Loucy (cell line): ENCODE data around the gene PIGS.

ENCODE experiments used
- H2AFZ ChIP-seq: fragments of 200-600 bp; sonication (generic); 2 replicates; pipeline ENCODE4 v1.6.0; 2016; ENCODE audit warnings: antibody characterized with exemption, mild to moderate bottlenecking, low read length, moderate library complexity
- H3F3A ChIP-seq: fragments of 200-600 bp; 2 replicates; pipeline ENCODE4 v1.6.0; 2016; ENCODE audit warnings: antibody characterized with exemption, low read depth, mild to moderate bottlenecking
- H3K27me3 ChIP-seq: fragments of 200-600 bp; sonication (generic); 2 replicates; pipeline ENCODE4 v1.6.1; 2014; ENCODE audit warnings: low read length, mild to moderate bottlenecking; ENCODE audit not compliant: insufficient read depth, poor library complexity, severe bottlenecking
- H3K36me3 ChIP-seq: fragments of 200-600 bp; sonication (generic); 2 replicates; pipeline ENCODE4 v1.6.1; 2016; ENCODE audit warnings: low read length; ENCODE audit not compliant: insufficient read depth
- H3K4me1 ChIP-seq: fragments of 200-600 bp; sonication (generic); 2 replicates; pipeline ENCODE4 v1.5.1; 2014; ENCODE audit warnings: low read length, mild to moderate bottlenecking; ENCODE audit not compliant: insufficient read depth, poor library complexity, severe bottlenecking
- H3K4me2 ChIP-seq: fragments of 200-600 bp; sonication (generic); 2 replicates; pipeline ENCODE4 v1.6.0; 2014; ENCODE audit warnings: antibody characterized with exemption, low read length, low read depth, mild to moderate bottlenecking; ENCODE audit not compliant: poor library complexity, severe bottlenecking
- H3K4me3 ChIP-seq: fragments of 200-600 bp; sonication (generic); 2 replicates; pipeline ENCODE4 v1.5.1; 2014; ENCODE audit warnings: low read length, mild to moderate bottlenecking, mixed read lengths; ENCODE audit not compliant: poor library complexity, severe bottlenecking
- H3K79me2 ChIP-seq: fragments of 200-600 bp; sonication (generic); 2 replicates; pipeline ENCODE4 v1.6.1; 2014; ENCODE audit warnings: low read length; ENCODE audit not compliant: insufficient read depth
- H3K9ac ChIP-seq: fragments of 200-600 bp; sonication (generic); 2 replicates; pipeline ENCODE4 v1.6.0; 2014; ENCODE audit warnings: mild to moderate bottlenecking, low read depth, low read length, moderate library complexity; ENCODE audit not compliant: poor library complexity, severe bottlenecking
- H3K9me2 ChIP-seq: fragments of 200-600 bp; sonication (generic); replicated peaks from 2 replicates; pipeline ENCODE4 v1.6.1; 2016; ENCODE audit warnings: low read depth, low read length, mixed read lengths
- H3K9me3 ChIP-seq: fragments of 200-600 bp; sonication (generic); 2 replicates; pipeline ENCODE4 v1.6.1; 2014; ENCODE audit warnings: mild to moderate bottlenecking, antibody characterized with exemption, low read length, low read depth; ENCODE audit not compliant: insufficient read depth
- H4K20me1 ChIP-seq: fragments of 200-600 bp; sonication (generic); 2 replicates; pipeline ENCODE4 v1.6.0; 2014; ENCODE audit warnings: antibody characterized with exemption, low read length, mild to moderate bottlenecking; ENCODE audit not compliant: insufficient read depth, poor library complexity, severe bottlenecking
- CTCF ChIP-seq: fragments of 200-600 bp; sonication (generic); conservative IDR thresholded peaks from 2 replicates; pipeline ENCODE4 v1.5.1; 2014; ENCODE audit warnings: mild to moderate bottlenecking, antibody characterized with exemption, low read length
- EZH2phosphoT487 ChIP-seq: fragments of 200-600 bp; IDR thresholded peaks from 2 replicates; pipeline ENCODE4 v1.6.1; 2018; ENCODE audit warnings: antibody characterized with exemption, mild to moderate bottlenecking, moderate library complexity, borderline replicate concordance

Gene PIGS

GRCh38 chr17:28534740-28535375, 36.5 kb downstream of the PIGS start:
- Histone ChIP-seq H3K79me2 (no peaks in the 10 kb centered on the region), H3K27me3 (no peaks in the 10 kb centered on the region), H3K9ac (no peak overlapping the region), H3K4me1 (no peaks in the 10 kb centered on the region), H3K4me3 (no peak overlapping the region), H3F3A (no peaks in the 10 kb centered on the region), H3K36me3 (no peaks in the 10 kb centered on the region), H3K4me2 (no peak overlapping the region), H3K9me2 (no peaks in the 10 kb centered on the region), H2AFZ (no peak overlapping the region), H4K20me1 (no peaks in the 10 kb centered on the region), H3K9me3 (no peaks in the 10 kb centered on the region)
- TF ChIP-seq EZH2phosphoT487: no peak
- TF ChIP-seq CTCF: no peak

- Histone ChIP-seq H3K36me3 (no peaks in the 10 kb centered on the region), H2AFZ (no peak overlapping the region), H3F3A (no peaks in the 10 kb centered on the region), H3K27me3 (no peaks in the 10 kb centered on the region), H3K9me2 (no peaks in the 10 kb centered on the region), H3K79me2 (no peaks in the 10 kb centered on the region), H3K4me2 (no peak overlapping the region), H3K4me3 (no peak overlapping the region), H3K4me1 (no peaks in the 10 kb centered on the region), H3K9me3 (no peaks in the 10 kb centered on the region), H4K20me1 (no peaks in the 10 kb centered on the region), H3K9ac (no peak overlapping the region)
- TF ChIP-seq EZH2phosphoT487 (no peak), CTCF (no peak)
Measured at GRCh38 chr17:28533091-28533807, 38.1 kb downstream of the PIGS start.

GRCh38 chr17:28532050-28532960, 39.0 kb downstream of the PIGS start:
- Histone ChIP-seq H3F3A (no peaks in the 10 kb centered on the region), H3K4me3 (no peak overlapping the region), H3K9me3 (no peaks in the 10 kb centered on the region), H3K79me2 (no peaks in the 10 kb centered on the region), H3K36me3 (no peaks in the 10 kb centered on the region), H3K9ac (no peak overlapping the region), H3K27me3 (no peaks in the 10 kb centered on the region), H2AFZ (no peak overlapping the region), H3K9me2 (no peaks in the 10 kb centered on the region), H3K4me2 (no peak overlapping the region), H4K20me1 (no peaks in the 10 kb centered on the region), H3K4me1 (no peaks in the 10 kb centered on the region)
- no peak for TF ChIP-seq EZH2phosphoT487
- TF ChIP-seq CTCF: no peak
